Raji (cell line): ENCODE measurements around the gene SLC22A3.

Experiments used
- POLR2A ChIP-seq: IDR thresholded peaks from 2 replicates; pipeline ENCODE4 v1.6.1; 2011; ENCODE audit warnings: low read depth, low read length, control low read depth; ENCODE audit not compliant: insufficient read depth

SLC22A3 gene

DNA sequence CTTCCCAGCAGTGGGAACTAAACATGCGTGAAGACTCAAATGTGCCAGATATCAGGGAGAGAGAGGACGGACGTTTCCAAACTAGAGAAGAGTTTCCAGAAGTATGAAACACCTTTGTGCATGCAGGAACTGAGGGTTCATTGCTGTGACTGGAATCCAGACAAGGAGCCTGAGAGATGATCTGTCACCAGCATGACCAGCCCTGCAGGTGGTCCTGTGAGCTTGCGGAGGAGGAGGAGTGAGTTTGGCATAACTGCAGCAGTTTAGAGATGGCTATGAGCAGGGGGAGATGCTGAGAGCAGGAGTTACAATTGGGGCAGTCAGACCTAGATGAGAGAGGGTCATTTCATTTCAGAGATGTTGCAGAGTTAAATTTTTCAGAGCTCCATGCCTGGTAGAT, 89.6 kb downstream of the SLC22A3 start:
- no peak for TF ChIP-seq POLR2A

DNA sequence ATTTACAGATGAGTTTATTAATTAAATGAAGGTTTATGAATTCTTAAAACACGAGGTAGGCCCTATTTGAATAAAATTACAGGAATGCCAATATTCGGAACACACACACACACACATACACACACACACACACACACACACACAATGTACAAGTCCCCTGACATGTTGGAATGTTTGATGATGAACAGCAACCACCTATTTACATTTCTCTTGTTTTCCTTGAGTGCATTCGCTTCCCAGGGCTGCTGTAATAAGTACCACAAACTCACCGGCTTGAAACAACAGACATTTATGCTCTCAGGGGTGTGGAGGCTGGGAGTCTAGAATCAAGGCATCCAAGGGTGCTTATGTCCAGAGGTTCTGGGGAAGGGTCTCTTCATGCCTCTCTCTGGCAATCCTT, 90.3 kb downstream of the SLC22A3 start:
- no peak for TF ChIP-seq POLR2A

DNA sequence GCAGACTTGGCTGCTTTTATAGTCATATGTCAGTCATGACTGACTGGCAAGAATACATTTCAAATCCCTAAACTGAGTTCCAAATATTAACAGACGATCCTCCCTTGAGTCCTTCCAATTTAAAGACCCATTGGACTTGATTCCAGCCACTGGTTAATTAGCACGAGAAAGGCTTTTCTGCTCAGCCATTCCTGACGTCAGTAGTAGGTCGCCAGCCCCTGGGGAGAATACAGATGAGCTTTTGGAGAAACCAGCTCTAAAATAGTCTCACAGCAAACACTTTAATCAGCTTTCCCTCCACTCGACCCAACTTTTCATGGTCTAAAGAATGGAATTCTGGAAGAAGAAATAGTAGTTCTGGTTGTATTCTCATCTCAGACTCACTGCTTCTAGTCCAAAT, 91.6 kb downstream of the SLC22A3 start:
- no peak for TF ChIP-seq POLR2A

DNA sequence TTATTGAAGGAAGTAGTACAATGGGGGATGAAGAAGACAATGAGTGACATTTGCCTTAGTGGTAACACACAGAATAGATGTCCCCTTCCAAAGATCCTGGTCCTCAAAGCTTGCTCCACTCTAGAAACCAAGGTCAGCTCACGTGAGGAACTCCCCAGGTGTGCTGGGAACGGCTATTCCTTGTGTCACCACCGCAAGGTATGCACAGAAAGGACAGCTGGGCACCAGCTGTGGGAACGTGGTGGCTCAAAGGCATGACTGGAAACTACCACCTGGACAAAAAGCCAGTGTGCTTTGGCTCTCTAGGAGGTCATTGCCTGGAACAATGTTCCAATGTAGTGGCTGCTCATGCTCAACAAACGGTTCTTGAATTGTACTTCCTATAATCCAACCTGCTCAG, 94.0 kb downstream of the SLC22A3 start:
- no peak for TF ChIP-seq POLR2A

DNA sequence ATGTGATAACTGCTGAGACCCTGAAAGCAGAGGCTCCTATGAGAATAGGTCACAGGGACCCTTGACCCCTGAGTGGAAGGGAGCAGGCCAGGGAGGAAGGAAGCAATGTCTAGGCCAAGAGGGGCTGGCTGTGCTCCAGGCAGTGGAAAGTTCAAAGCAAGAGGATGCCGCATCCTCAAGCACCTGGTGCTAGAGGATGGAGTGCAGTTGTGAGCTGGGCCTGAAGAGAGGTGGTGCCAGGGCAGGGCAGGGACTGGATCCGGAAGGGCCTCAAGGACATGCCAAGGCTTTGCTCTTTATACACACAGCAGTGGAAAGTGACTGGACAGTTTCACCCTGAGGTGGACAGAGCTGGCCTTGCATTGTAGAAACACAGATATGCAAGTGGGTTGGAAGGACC, 97.0 kb downstream of the SLC22A3 start:
- no peak for TF ChIP-seq POLR2A

DNA sequence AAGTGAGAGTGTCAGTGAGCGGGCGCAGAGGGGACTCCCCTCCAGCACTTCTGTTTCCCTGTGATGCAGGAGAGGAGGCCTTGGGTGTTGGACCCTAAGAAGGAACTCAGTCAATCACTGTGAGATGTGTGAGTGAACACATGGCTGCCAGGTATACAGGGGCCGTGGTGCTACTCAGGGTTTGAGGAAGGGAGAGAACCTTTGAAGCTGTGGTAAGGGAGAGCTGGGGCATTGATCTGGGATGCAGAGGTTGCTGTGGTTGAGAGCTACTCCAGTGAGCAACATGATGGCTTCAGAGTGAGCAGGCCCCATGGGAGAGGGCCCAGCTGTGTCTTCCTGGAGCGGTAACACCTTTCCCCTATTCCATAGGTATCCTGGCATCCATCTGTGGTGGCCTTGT, 99.2 kb downstream of the SLC22A3 start:
- TF ChIP-seq POLR2A = no peak

DNA sequence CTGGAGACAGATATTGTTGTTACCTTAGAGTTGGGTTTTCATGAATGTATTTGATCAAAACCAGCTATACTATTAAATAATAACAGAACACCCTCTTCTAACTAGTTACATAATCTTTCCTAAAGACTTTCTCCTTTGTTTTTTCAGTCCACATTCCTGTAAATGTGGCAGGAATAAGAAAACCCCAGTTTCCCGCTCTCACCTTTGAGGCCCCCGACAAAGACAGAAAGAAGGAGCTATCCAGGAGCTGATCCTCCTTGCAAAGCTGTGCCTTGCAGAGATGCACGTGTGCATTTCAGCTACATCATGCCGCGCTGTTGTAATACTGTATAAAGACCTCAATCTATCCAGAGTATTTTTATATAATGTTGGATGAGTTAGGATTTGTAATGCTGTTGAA, 102.7 kb downstream of the SLC22A3 start:
- TF ChIP-seq POLR2A = no peak

DNA sequence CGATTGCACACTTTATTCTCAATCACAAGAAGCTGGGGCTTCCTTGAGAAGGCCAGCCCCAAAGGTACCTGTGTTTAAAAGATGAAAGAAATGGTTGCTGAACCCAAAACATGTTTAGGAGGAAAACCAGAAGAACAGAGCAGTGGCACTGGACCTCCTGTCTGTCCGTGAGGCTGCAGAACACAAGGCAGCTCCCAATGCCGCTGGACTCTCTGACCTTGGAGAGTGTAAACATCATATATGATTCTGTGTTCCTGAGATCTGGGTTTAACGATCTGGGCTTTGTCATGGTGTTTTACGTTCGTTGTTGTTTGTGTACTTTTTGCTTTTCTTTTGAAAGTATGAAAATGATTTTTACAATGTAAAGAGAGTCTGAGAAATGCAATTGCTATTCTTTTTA, 106.1 kb downstream of the SLC22A3 start:
- no peak for TF ChIP-seq POLR2A

DNA sequence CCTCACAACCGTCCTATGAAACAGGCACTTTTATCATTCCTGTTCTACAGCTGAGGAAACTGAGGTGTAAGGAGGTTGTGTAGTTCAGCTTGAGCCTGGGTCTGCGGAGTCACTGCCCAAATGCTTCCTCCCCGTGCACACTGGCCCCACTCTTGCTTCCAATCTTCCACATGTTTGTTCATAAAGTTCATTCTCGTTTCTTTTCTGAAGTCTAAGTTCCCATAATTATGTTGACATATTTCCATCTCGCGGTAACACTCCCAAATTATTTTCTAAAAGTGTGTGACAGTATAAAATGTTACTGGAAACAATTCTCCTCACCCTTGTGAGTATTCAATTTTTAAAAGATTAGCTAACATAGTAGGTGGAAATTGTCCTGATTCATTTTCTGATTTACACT, 106.9 kb downstream of the SLC22A3 start:
- no peak for TF ChIP-seq POLR2A

DNA sequence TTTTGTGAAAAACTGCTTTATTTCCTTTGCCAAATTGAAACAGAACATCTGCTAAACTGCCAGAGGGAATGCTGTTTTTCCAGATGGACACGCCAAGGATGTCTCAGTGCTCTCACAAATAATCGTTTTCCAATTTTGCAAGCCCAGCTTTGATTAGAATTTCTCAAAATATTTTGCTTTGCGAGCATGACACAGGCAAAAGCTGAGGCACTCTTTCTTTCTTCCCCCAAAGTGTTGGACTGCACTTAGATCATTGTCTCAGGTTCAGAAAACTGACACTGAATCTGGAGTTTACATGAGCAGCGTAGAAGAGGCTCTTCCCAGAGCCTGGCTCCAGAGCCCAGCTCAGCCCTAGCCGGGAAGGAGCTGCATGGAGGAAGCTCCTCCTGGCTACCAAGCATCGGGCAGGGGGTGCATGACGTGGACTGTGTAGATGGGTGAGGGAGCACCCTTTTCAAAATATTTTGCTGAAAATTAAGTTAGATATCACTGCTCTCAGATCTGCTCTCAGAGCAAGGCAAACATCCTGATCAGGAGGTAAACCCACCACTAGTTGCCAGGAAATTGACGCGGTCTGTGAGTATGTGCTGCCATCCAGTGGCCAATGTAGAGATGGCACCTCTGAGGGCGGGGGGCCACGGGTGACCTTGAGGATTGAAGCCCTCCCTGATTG, 107.5 kb downstream of the SLC22A3 start:
- TF ChIP-seq POLR2A = no peak

DNA sequence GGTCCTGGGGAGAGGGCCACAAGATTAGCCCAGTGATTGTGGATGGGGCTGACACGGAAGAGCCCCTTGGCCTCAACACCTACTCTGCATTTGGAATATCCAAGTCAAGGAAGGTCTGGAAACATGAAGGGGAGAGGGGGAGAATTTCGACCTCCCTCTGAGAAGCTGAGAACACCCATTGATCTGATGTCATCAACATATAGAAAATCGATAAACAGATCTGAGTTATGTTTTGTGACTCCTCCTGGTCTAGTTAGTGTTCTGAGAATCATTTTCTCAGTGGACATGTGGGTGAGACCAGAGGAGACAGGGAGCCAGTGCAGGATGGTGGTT, 108.0 kb downstream of the SLC22A3 start:
- no peak for TF ChIP-seq POLR2A

DNA sequence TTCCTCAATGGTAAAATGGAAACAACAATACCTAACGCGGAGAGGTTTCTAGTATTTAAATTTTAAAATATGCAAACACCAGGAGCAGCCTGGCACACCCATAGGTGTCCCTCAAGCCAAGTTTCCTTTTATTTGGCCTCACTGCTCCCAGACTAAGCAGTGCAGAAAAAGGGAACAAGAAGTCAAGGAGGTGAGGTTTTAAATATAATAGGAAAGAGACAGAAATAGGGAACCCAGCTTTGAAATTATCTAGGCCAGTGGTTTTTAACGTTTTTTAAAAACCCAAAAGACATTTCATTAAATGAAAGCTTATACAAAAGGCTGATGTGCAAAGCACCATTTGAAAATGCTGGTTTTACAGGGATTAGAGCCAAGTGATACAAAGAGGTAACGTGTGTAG, 109.6 kb downstream of the SLC22A3 start:
- TF ChIP-seq POLR2A = no peak

DNA sequence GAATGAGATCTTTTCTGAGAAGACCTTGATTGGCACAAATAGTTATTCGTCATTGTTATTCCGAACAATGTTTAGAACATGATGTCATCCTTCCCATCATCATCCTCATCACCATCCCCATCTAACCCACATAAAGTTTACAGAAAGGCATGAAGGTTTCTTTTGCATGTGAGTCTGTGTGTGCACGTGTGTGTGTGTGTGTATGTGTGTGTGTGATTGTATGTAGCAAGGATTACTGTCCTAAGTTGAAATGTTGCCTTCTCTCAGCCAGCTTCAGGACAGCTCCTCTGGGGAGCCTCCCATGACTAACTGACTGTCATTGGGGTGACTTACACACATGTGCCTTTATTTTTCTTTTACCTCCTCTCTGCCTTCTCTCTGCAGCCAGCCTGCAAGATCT, 113.5 kb downstream of the SLC22A3 start:
- no peak for TF ChIP-seq POLR2A

DNA sequence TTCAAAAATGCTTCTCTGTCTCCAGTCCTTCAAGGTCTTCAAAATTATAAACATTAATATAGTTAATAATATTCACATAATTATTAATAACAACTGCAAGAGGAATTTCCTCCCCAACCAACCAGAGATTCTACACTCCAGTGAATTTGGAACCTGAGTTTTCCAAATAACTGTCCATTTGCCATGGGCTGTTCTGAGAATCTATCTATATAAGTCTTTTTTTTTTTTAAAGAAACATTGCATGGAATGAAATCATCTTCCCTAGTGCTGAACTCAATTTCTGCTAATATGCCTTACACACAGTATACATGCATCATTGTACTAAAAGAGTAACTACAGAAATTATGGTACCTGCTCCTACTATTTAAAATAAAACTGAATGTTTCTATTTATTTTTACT, 113.9 kb downstream of the SLC22A3 start:
- no peak for TF ChIP-seq POLR2A

DNA sequence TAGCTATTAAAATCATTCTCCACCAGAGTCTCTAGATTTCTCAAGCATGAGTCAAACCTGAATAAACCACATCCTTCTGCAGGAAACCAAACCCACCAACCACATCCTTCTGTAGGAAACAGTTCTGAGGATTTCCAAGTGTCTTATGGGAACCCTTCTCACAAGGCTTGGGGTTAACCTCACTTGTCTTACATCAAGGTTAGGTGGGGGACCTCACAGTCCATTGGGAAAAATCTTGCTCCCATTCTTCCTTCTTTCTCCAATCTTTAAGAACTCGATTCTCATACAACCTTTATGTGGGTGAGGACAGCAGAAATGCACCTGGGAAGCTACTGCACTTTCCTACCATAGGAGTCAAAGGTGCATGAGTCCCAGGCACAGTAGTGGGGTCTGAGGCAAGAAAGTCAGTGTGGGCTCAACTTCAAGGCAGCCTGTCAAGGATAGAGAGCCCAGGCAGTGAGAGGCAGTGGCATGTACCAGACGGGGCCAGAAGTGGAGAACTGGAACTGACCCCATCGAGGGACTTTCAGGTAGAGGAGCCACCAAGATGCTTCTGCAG, 114.5 kb downstream of the SLC22A3 start:
- no peak for TF ChIP-seq POLR2A

DNA sequence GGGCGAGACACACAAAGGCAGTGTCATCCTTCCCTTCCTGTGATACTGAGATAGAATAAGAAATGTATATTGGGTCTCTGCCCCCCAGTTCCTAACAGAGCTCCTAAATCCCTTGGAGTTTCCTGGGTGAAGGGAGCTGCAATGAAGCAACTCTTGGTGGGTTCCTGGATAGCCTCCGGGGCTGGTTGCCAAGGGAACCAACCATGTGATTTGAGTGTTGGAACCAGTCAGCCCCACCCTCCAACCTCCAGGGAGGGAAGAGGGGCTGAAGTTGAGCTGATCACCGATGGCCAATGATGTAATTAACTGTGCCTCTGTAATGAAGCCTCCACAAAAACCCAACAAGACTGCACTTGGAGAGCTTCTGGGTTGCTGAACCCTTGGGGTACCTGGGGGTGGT, 116.6 kb downstream of the SLC22A3 start:
- TF ChIP-seq POLR2A = no peak

DNA sequence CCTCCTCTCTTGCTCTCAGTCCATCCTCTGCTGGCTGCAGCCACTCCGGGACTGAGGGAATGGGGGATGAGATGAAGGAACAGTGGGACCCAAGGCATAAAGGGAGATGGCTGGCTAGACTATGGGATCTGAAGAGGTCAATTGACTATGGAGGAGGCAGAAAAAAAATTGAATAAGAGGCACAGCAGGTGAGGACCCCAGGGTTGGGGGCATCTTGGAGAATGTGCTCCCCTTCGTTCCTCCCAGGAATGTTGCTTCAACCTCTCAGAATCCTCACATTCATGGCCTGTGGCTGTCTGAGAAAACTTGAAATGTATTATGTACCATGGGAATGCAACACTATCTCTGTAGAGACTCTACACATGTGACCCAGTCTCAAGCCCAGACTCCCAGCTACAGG, 121.0 kb downstream of the SLC22A3 start:
- TF ChIP-seq POLR2A = no peak

DNA sequence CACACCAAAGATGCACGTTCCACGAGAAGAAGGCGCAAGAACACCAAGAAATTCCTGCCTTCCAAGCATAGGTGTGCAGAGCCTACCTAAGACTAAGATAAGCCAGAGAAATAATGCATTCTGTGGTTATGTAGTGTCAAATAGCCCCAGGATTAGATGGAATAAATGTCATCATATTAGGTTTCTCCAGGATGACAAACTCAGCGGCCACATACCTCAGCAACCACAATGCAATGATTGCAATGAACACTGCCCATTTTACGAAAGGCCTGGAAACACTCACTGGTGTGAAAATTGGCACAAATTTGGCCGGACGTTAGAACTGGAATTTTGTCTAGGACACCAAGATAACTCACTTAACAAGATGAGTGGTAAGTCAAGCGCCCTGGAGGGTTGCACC, 129.7 kb downstream of the SLC22A3 start:
- TF ChIP-seq POLR2A = no peak

DNA sequence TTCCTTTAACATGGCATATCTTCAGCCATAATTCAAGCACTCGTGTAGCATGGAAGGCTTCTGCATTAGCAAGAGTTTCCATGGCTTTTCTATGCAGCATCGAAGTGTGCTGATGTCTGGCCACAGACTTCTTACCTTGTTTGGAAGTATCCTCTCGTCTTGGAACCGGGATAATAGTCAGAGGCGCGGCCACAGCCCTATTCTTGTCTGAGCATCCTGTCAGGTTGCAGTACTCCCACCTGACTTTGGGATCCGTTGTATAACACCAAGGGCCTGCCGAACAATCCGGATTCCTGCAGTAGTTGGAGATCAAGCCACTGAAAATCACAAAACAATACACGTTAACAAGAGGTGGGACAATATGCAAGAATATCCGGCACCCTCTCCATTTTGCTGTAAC, 138.9 kb downstream of the SLC22A3 start:
- no peak for TF ChIP-seq POLR2A
